Activated T-helper 9 cell treated with anti-CD3 and anti-CD28 coated beads, Interleukin-2, amount 50 U/mL, for 16 hours (primary cell): Measurements from ENCODE around the gene NRF1.

Source experiments
- DNase-seq: peaks from one replicate; pipeline ENCODE4 v3.0.0-alpha.2; 2020; ENCODE audit warnings: low read depth

Gene NRF1

GRCh38 chr7:129804111-129804889 is 192.8 kb downstream of the NRF1 start:
- no peak for DNase-seq

DNA sequence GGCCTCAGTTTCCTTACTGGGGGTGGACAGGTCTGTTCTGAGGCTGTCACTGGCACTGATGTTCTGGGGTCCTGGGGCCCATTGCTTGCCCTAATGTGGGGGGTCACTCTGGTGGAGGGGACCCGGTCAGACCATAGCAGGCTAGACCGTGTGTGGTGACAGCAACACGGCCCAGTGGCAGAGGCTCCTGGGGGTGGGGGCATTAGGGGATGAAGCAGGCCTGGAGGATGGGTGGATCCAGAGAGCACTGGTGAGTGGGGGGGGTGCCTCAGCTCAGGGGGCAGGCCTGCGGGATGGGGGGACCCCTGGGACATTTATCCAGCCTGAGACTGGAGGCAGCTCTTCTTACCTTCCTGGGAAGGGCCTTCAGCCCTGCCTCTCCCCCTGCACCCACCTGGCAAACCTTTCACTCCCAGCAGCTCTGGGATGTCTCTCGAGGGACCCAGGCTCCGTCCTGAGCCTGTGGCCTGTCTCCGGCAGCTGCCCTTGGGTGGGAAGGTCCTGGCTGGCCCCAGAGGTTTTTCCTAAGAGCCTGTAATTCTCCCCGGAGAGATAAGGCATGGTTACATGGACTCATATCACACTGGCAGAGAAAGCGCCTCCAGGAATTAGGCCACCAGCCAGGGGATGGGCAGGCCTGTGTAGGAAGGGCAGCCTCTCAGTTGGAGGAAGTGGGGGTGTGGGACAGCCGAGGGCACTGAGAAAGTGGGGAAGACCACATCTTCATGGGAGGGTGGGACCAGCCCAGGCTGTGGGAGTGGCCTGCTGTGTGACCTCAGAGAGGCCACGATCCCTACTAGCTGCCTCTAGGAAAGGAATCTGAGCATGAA is 193.6 kb downstream of the NRF1 start:
- DNase-seq = no peak
